ENCODE data around the gene CENPP.

The CENPP gene

GRCh38 chr9:92650839-92651621, 325.3 kb downstream of the CENPP start:
- DNase-seq (ENCODE audit: low spot score) = peak; percentile 73
- TF ChIP-seq CTCF (IDR thresholded peaks at IDR 0.05) = no peak
- no peak overlapping the region for H3K4me3 ChIP-seq
- peak overlapping the region in 1 of 2 donors; percentile 35 for H3K27ac ChIP-seq

DNA sequence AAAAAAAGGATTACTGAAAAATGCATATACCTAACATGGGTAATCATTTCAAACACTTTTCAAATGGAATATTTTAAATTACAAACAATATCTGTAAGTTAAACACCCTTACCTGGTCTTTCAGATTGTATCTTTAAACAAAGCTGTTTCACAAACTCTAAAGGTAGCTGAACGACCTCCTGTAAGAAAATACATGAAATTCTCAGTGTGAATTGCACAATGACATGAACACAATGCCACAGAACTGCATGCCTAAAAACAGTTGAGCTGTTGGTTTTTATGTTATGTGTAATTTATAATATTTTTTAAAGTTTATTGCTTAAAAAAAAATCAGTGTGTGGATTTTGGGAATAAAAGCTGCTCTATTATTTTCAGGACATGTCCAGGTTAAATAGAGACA, 326.7 kb downstream of the CENPP start:
- no peak overlapping the region for H3K4me3 ChIP-seq
- H3K27ac ChIP-seq = no peak overlapping the region
- no peak for DNase-seq (ENCODE audit: low spot score)
- TF ChIP-seq CTCF (IDR thresholded peaks at IDR 0.05) = no peak

DNA sequence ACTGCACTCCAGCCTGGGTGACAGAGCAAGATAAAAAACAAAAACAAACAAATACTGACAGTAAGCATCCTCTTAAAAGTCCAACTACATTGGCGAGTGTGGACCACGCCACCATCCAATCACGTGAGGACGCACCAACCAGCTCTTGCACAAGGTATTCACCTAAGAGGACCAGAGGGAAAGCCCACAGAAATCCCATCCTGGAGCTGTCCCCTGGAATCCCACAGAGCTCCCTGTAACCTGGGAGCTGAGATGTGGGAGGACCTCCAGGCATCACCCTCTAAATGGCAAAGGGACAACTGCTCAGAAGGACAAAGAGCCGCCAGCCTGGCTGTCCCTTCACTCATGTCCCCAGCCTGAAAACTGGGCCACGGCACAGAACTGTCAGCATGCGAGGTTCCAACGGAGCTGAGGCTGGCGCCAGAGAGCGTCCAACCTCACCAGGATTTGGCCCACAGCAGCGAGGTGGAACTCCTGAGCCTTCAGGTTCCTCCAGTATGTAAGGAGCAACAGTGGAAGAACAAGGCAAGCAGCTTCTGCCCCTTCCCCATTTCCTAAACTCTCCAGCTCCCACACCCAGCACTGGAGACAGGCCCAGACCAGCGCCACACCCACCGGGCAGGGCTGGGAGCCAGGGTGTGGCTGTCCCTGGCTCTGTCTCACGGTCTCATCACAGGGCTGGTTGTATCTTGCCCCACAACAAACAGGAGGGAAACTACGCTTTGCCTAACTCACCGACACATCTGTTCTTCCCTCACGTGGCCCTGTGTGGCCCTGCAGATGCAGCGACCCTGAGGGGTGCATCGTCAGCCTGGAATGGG, 328.9 kb downstream of the CENPP start:
- no peak for DNase-seq (ENCODE audit: low spot score)
- Histone ChIP-seq H3K27ac (peak overlapping the region in 1 of 2 donors; percentile 65), H3K4me3 (no peak overlapping the region)

GRCh38 chr9:92655366-92655765, 329.6 kb downstream of the CENPP start:
- DNase-seq (ENCODE audit: low spot score) = no peak
- no peak overlapping the region for H3K4me3 ChIP-seq
- no peak for TF ChIP-seq CTCF (IDR thresholded peaks at IDR 0.05)
- peak overlapping the region in 1 of 2 donors; percentile 65 for H3K27ac ChIP-seq

More for the DNA sequence above, 328.9 kb downstream of the CENPP start:
- no peak for TF ChIP-seq CTCF (IDR thresholded peaks at IDR 0.05)

- H3K27ac ChIP-seq = no peak overlapping the region
- DNase-seq (ENCODE audit: low spot score) = no peak
These were observed 330.3 kb downstream of the CENPP start for GRCh38 chr9:92655896-92656536.

DNA sequence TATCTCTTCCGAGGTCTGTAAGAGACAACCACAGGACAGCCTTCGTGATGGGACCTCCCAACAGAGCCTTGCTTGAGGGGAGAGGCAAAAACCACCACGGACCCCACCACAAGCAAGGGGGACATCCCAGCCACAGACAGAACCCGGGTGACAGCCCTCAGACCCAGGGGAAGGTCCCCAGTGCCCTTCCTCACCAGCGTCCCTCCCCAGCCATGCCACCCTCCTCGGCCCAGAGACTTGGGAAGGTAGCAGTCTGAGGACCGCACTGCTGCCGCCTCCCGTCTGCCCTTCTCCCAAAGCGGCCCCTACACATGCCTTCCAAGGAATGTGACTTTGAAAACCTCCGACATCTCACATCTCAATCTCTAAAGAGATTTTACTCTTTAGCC, 330.8 kb downstream of the CENPP start:
- no peak for TF ChIP-seq CTCF (IDR thresholded peaks at IDR 0.05)
- DNase-seq (ENCODE audit: low spot score) = no peak
- H3K4me3 ChIP-seq = no peak overlapping the region
- no peak overlapping the region for H3K27ac ChIP-seq

More at GRCh38 chr9:92655896-92656536, 330.3 kb downstream of the CENPP start:
- no peak overlapping the region for H3K4me3 ChIP-seq
- no peak for TF ChIP-seq CTCF (IDR thresholded peaks at IDR 0.05)

Data from coronary artery (tissue), 2 donors.